PFSK-1 (cell line): ENCODE measurements around the gene SH3BGRL3. TPM values are rescaled to one million over a fixed set of nuclear protein-coding genes. Genes with fewer than 3 reads are reported as not detected.

ENCODE experiments used
- FOXP2 ChIP-seq: optimal IDR thresholded peaks from 2 replicates; pipeline ENCODE3; 2011; ENCODE audit warnings: borderline replicate concordance, control low read depth, inconsistent platforms; ENCODE audit not compliant: insufficient read depth; ENCODE audit errors: extremely low read length, extremely low read depth
- POLR2AphosphoS5 ChIP-seq: IDR thresholded peaks from 2 replicates; pipeline ENCODE4 v1.6.1; 2012; ENCODE audit warnings: low read depth, mild to moderate bottlenecking, control low read depth, low read length, moderate library complexity
- SIN3A ChIP-seq: IDR thresholded peaks from 2 replicates; pipeline ENCODE4 v1.6.1; 2012; ENCODE audit warnings: mild to moderate bottlenecking, low read length, moderate library complexity, borderline replicate concordance; ENCODE audit not compliant: insufficient read depth
- TAF1 ChIP-seq: IDR thresholded peaks from 2 replicates; pipeline ENCODE4 v1.6.1; 2012; ENCODE audit warnings: low read length, control low read depth, borderline replicate concordance; ENCODE audit not compliant: insufficient read depth
- polyA plus RNA-seq: library from polyadenylated mRNA; unstranded; fragments of >200 nt; gene quantifications from one replicate; pipeline ENCODE4 v1.2.1, GENCODE V29; 2012; ENCODE audit warnings: low read depth, missing spikeins; ENCODE audit not compliant: insufficient read length
- TF ChIP-seq, protein P1 (sequence below), 2 experiments: IDR thresholded peaks; 2 replicates each; pipeline versions ENCODE4 v1.6.1 to v1.8.0; 2011 to 2012; ENCODE audit warnings: low read depth in 2 of 2, low read length in 2 of 2, control low read depth in 1 of 2, inconsistent platforms in 1 of 2, mild to moderate bottlenecking in 1 of 2, moderate library complexity in 1 of 2; ENCODE audit not compliant: insufficient read depth in 1 of 2

Gene SH3BGRL3
- 129 TPM for polyA plus RNA-seq

DNA sequence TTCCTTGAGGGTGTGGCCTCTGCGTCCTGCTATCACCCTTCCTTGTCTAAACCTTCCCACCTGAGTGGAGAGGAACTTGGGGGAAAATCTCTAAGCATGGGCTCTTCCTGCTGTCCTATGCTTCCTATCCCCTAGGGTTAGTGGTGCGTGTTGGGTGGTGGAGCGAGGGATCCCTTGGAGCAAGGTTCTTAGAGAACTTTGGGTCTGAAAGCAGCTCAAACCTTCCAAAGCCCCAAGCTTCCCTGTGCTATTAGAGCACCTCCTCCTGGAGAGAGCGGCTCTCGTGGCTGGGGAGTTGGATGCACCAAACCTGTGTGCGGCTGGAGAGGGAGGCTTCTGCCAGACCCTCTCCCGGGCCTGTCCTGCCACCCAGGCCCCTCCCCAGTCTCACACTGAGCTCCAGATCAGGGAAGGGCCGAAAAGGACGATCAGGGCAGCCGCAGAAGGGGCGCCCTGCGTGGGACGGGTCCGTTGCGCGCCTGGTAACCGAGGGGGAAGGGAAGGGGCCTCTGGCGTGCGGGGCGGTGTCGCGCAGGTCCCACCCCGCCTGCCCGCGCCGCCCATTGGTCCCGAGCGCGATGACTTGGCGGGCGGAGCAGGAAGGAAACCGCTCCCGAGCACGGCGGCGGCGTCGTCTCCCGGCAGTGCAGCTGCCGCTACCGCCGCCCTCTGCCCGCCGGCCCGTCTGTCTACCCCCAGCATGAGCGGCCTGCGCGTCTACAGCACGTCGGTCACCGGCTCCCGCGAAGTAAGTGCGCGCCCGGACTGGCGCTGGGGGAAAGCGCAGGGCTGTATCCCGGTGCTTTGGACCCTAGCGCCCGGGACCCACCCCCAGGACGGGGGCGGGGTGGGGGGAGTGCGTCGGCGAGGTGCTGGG is at the start of gene SH3BGRL3:
TSS of gene SH3BGRL3 (plus strand) at position 631 of the 877 bp plus-strand sequence. CDS start at position 701, 70 bp downstream.
- 0 out of 2 replicates have a peak, but pooled peaks have one; percentile 8 for TF ChIP-seq SIN3A
- TF ChIP-seq FOXP2 = peak; percentile 41
- TF ChIP-seq, protein P1, sequence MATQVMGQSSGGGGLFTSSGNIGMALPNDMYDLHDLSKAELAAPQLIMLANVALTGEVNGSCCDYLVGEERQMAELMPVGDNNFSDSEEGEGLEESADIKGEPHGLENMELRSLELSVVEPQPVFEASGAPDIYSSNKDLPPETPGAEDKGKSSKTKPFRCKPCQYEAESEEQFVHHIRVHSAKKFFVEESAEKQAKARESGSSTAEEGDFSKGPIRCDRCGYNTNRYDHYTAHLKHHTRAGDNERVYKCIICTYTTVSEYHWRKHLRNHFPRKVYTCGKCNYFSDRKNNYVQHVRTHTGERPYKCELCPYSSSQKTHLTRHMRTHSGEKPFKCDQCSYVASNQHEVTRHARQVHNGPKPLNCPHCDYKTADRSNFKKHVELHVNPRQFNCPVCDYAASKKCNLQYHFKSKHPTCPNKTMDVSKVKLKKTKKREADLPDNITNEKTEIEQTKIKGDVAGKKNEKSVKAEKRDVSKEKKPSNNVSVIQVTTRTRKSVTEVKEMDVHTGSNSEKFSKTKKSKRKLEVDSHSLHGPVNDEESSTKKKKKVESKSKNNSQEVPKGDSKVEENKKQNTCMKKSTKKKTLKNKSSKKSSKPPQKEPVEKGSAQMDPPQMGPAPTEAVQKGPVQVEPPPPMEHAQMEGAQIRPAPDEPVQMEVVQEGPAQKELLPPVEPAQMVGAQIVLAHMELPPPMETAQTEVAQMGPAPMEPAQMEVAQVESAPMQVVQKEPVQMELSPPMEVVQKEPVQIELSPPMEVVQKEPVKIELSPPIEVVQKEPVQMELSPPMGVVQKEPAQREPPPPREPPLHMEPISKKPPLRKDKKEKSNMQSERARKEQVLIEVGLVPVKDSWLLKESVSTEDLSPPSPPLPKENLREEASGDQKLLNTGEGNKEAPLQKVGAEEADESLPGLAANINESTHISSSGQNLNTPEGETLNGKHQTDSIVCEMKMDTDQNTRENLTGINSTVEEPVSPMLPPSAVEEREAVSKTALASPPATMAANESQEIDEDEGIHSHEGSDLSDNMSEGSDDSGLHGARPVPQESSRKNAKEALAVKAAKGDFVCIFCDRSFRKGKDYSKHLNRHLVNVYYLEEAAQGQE (IDR thresholded peaks at IDR 0.05; ENCODE audit: insufficient read depth in 1 of 2, low read depth in 2 of 2, low read length in 2 of 2) = no peak
- peak; percentile 90 for TF ChIP-seq POLR2AphosphoS5

DNA sequence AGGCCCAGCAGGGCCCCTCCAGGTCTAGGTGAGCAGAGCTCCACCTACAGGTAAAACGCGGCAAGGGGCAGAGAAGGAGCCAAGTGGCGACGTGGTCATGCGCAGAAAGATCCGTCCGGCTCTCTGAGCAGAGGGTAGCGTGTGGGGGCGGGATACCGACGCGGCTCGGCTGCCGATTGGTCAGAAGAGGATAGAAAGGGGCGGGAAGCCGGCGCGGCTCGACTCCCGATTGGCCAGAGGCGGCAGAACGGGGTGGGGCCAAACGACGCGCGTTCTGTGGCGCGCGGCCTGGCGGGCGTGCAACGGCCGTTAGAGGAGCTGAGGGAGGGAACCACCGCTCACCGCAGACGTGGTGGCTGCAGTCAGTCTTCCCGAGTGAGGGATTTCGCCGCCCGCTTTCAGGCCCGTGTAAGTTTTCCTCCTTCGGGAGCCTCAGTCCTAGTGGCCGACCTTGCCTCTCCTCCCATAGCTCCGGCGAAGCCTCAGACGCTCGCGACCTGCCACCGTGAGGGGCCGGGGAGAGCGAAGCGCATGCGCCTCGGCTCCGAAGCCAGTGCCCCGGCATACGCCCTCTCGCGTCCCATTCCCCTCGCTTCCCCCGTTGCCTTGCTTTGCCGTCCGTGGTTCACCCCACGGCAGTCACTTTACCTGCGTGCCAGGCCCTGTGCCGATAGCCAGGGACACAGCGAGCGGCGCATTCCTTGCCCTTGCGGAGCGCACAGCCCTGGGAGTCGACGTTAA is 45.8 kb upstream of the SH3BGRL3 start, which contains the start of gene CEP85:
TSS of gene CEP85 (plus strand) at position 298 of the 741 bp plus-strand sequence. CDS start 5,584 bp downstream, outside the sequence.
- TF ChIP-seq, protein P1 (IDR thresholded peaks at IDR 0.05; ENCODE audit: insufficient read depth in 1 of 2, low read depth in 2 of 2, low read length in 2 of 2) = no peak
- TF ChIP-seq FOXP2 (peak; percentile 61), TAF1 (peak; percentile 38; the same call in 1 of the 2 replicates), SIN3A (no peak), POLR2AphosphoS5 (peak; percentile 97)

DNA sequence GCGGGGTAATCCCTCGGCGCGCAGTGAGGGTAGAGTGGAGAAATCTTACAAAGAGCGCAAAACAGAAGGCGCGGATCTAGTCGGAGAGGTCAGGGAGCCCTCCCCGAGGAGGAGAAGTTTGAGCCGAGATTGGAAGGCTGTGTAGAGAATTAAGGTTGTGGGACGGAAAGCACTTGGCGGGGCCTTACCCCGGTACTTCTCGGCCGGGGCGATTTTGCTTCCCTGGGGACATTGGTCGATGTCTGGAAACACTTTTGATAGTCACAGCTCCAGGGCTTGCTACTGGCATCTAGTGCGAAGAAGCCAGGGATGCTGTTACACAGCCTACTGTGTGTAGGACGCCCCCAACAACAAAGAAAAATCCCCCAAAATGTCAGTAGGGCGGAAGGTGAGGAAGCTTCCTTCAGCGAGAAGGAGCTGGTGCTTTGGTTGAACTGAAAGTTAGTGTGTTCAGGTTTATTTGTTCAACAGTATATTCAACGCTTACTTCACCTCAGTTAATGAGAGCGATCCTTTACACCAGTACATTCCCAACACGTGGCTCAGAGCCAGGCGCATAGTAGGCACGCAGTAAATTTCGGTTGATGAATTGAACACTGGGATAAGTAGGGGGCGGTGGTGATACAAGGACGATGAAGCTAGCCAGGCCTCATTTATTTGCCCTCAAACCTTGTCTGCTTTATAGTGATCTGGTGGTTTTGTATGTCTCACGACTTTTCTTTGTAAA is 45.1 kb upstream of the SH3BGRL3 start:
- TF ChIP-seq FOXP2 (no peak), POLR2AphosphoS5 (no peak), SIN3A (no peak), TAF1 (no peak)
- TF ChIP-seq, protein P1 (IDR thresholded peaks at IDR 0.05; ENCODE audit: insufficient read depth in 1 of 2, low read depth in 2 of 2, low read length in 2 of 2) = no peak

DNA sequence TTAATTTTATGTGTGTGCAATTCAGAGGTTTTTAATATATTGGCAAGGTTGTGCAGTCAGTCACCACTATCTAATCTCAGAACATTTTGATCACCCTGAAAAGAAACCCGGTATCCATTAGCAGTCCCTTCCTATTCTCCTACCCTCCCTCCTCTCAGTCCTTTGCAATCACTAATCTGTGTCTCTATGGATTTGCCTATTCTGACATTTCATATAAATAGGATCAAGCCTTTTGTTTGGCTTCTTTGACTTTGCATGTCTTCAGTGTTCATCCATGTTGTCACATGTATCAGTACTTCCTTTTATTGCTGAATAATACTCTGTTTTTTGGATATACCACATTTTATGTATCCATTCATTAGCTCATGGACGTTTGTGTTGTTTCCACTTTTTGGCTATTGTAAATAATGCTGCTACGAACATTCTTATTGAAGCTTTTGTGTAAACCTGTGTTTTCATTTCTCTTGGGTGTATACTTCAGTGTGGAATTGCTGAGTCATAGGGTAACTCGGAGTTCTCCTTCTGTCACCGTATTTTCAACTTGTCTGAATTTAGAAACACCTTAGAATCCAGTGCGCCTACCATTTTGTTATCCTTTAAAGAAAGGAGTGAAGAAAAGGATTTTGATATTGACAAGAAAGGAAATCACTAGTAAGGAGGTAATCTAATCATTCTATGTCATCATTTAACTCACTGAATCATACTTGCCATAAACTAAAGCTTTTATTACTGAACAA is 42.5 kb upstream of the SH3BGRL3 start:
- TF ChIP-seq FOXP2 (no peak), POLR2AphosphoS5 (no peak), SIN3A (no peak), TAF1 (no peak)
- TF ChIP-seq, protein P1 (IDR thresholded peaks at IDR 0.05; ENCODE audit: insufficient read depth in 1 of 2, low read depth in 2 of 2, low read length in 2 of 2) = no peak
